ENCODE measurements around the gene GPR89B.
"Not testable (repeated sequence)": the region's sequence is repeated elsewhere in the genome, so short reads cannot be mapped to it uniquely, and the experiment has no call there.

The GPR89B gene

DNA sequence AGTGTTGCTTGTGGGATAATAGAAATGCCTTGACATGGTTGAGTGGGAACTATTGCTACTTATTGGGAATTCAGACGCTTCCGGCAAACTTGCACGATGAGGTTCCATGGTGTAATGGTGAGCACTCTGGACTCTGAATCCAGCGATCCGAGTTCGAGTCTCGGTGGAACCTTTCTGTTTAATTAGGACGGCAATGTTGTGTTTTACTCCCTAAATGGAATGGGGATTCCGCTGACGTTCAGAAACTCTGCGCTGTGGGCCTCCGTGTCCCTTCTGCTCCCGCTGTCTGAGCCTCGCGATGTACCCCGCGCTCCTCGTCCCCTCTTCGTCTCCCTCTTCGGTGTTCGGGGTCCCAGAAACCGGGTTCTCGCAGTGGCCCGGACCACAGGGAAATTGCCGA, 104.5 kb downstream of the GPR89B start:
- DNase-seq (ENCODE audit: low spot score), result not testable (repeated sequence)

DNA sequence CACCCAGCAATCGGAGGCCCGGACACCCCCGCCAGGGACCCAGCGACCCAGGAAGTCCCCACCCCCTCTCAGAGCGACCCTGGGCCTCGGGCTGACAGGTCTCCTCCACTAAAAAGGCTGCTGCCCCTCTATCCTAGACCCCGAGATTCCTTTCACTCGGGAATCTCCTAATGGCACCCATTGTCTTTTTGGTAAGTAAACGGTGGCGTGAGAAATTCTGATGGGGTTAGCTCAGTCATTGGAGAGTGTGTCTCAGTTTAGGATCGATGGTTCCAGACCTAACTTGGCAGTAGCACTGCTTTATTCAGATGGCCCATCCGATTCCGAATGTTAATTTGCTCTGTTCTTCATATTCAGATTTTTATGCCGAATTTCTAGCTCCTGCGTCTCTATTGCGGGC, 104.9 kb downstream of the GPR89B start:
- DNase-seq (ENCODE audit: low spot score), result not testable (repeated sequence)

DNA sequence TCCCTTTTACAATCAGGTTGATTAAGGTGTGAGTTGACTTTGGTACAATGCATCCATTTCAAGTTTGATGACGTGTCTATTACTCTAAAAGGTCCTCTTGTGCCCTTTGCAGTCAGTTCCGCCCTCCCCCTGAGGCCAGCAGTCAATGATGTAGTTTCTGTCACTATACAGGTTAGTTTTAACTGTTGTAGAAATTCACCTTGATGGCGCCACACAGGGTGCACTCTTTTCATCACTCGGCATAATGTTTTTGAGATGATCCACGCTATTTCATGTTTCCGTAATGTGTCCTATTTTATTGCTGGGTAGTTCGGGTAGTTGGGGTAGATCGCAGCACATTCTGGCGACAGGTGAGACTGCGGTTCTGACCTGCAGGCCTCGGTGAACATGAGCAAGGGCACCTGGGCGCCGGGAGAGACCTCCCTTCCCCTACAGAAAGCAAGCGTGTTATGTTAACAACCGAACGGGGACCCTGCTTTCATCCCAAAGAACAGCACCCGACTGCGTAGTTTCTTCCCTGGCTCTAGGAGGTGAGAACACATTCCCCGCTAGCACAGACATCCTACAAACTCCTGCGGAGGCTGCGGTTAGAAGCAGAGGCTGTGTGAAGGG, 109.7 kb downstream of the GPR89B start:
- DNase-seq (ENCODE audit: low spot score), result not testable (repeated sequence)

DNA sequence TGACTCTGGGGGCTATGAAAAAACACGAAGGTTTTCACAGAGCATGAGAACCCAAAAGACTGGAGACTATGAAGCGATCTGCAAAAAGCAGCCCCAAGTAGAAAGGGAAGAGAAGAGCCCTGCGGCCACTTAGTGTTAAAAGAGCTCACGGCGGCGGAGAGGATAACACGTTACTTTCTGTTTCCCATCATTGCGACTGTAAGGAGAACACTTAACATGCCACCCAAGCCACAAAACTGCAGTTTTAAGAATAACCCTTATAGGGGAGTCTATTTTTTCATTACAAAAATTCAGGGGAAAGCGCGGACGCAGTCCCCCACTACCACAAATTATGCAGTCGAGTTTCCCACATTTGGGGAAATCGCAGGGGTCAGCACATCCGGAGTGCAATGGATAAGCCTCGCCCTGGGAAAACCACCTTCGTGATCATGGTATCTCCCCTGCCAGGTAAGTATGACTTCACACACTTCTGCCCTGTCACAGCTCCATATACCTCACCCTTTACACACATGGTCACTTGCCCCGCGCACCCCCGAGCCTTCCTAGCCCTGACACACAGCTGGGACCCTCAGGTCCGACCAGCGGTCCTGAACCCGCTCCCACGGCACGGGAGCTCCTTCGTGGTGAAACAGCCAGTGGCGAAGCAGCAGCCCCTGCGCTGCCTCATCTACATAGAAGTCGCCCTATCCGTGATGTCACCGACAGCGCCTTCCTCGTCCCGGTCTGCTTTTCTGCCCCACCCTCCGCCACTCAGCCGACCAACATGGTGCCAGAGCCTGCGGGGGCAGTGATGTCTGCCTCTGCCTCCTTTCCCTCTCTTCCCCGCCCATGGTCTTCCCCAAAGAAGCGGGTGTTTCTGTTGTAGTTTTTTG, 110.5 kb downstream of the GPR89B start:
- peak; percentile 59 for DNase-seq (ENCODE audit: low spot score)

Measured in hematopoietic multipotent progenitor cell treated with erythropoietin and hydrocortisone succinate and interleukin-3 and kit ligand, for 15 days (in vitro differentiated cells).